Type B pancreatic cell (in vitro differentiated cells): ENCODE data around the gene LRRTM3. TPM values are rescaled to one million over a fixed set of nuclear protein-coding genes. Genes with fewer than 3 reads are reported as not detected.

Experiments
- DNase-seq: peaks from one replicate; pipeline ENCODE4 v3.0.0; 2021; ENCODE audit warnings: mixed read lengths; ENCODE audit not compliant: unreplicated experiment; ENCODE audit errors: extremely low spot score
- H3K27ac Mint-ChIP-seq: 2 replicates; pipeline ENCODE4 v1.8.0; 2021; ENCODE audit warnings: mild to moderate bottlenecking, mixed read lengths
- H3K27me3 Mint-ChIP-seq: 2 replicates; pipeline ENCODE4 v1.8.0; 2021; ENCODE audit warnings: mixed read lengths
- H3K36me3 Mint-ChIP-seq: 2 replicates; pipeline ENCODE4 v1.8.0; 2021; ENCODE audit warnings: mixed read lengths
- H3K4me1 Mint-ChIP-seq: one replicate; pipeline ENCODE4 v1.8.0; 2021; ENCODE audit warnings: mixed read lengths; ENCODE audit not compliant: unreplicated experiment
- H3K4me3 Mint-ChIP-seq: 2 replicates; pipeline ENCODE4 v1.8.0; 2021; ENCODE audit warnings: mild to moderate bottlenecking, mixed read lengths
- H3K9me3 Mint-ChIP-seq: 2 replicates; pipeline ENCODE4 v1.8.0; 2021; ENCODE audit warnings: mixed read lengths
- total RNA-seq: library from RNA; stranded (reverse); gene quantifications from 2 replicates; pipeline ENCODE4 v1.2.1, GENCODE V29; 2021; ENCODE audit warnings: low replicate concordance
- TF ChIP-seq, protein P1 (sequence below): fragments of 200-600 bp; sonication (generic); conservative IDR thresholded peaks from 2 replicates; pipeline ENCODE4 v1.5.0; 2021; ENCODE audit warnings: antibody characterized with exemption, mild to moderate bottlenecking

Gene LRRTM3
- total RNA-seq, 1 donor from 2014 or later: 2.5 TPM

DNA sequence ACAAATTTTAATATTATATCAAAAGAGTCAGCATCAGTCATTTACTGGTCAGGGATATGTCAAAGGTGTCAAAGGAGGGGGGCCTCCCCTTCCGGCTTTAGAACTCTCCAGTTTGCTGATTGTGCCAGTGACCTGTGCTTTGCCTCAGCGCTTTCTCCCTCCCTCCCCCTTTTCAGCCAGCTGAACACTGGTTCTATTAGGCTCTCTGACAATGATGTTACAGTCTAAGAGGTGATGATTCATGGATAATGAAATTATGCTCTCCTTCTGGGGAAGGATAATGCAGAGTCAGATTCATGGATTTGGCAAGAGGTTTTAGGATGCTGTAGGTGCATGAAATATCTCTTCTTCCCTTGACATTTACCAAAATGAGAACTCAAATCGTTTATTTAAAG, 6.1 kb downstream of the LRRTM3 start:
- Mint-ChIP-seq H3K9me3 (no peaks in the 10 kb centered on the region), H3K4me1 (peaks cover 15% of the 10 kb centered on the region), H3K36me3 (no peaks in the 10 kb centered on the region), H3K27ac (no peak overlapping the region), H3K27me3 (peaks cover 44% of the 10 kb centered on the region), H3K4me3 (no peak overlapping the region)
- no peak for DNase-seq
- TF ChIP-seq, protein P1, sequence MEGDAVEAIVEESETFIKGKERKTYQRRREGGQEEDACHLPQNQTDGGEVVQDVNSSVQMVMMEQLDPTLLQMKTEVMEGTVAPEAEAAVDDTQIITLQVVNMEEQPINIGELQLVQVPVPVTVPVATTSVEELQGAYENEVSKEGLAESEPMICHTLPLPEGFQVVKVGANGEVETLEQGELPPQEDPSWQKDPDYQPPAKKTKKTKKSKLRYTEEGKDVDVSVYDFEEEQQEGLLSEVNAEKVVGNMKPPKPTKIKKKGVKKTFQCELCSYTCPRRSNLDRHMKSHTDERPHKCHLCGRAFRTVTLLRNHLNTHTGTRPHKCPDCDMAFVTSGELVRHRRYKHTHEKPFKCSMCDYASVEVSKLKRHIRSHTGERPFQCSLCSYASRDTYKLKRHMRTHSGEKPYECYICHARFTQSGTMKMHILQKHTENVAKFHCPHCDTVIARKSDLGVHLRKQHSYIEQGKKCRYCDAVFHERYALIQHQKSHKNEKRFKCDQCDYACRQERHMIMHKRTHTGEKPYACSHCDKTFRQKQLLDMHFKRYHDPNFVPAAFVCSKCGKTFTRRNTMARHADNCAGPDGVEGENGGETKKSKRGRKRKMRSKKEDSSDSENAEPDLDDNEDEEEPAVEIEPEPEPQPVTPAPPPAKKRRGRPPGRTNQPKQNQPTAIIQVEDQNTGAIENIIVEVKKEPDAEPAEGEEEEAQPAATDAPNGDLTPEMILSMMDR: no peak

DNA sequence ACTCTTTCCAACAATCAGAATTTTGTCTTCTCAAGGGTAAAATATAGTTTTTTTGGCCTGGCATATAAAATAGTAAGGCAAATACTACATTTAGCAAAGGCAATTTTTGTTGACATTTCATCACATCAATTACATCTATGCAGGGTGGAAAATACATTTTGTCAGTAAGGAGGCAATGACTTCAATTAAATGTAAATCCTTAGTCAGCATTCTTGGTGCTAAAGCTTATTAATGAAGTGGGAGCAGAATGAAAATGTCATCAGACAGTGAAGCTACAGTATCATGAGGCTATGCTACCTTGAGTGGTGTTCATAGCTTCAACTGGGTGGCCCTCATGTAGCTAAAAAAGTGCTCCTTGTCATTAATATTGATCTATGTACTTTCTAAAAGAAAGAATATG, 8.9 kb downstream of the LRRTM3 start:
- H3K27ac Mint-ChIP-seq: no peak overlapping the region
- no peaks in the 10 kb centered on the region for H3K4me1 Mint-ChIP-seq
- H3K36me3 Mint-ChIP-seq: no peaks in the 10 kb centered on the region
- TF ChIP-seq, protein P1: no peak
- H3K9me3 Mint-ChIP-seq: no peaks in the 10 kb centered on the region
- no peak overlapping the region for H3K4me3 Mint-ChIP-seq
- DNase-seq: no peak
- H3K27me3 Mint-ChIP-seq: peaks cover 16% of the 10 kb centered on the region

DNA sequence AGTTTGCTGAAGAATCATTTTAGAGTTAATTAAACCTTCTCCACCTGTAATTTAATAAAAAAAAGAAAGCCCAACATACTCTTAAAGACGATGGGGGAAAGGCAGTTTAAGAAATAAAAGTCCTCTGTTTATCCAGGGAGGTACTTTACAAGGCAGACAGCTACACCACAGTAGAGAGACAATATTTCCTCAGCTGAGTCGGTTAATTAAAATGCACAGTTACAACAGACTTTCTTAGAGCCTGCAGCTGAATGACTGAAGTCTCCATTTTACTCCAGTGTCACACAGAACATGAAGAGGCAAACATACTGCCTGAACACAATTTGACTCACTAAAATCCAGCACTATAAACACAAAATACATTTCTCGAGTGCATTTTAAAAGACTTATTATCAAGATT, 15.1 kb downstream of the LRRTM3 start:
- H3K27ac Mint-ChIP-seq: no peak overlapping the region
- H3K27me3 Mint-ChIP-seq: no peaks in the 10 kb centered on the region
- DNase-seq: no peak
- TF ChIP-seq, protein P1: no peak
- H3K9me3 Mint-ChIP-seq: no peaks in the 10 kb centered on the region
- no peak overlapping the region for H3K4me3 Mint-ChIP-seq
- no peaks in the 10 kb centered on the region for H3K36me3 Mint-ChIP-seq
- H3K4me1 Mint-ChIP-seq: peaks cover 15% of the 10 kb centered on the region

DNA sequence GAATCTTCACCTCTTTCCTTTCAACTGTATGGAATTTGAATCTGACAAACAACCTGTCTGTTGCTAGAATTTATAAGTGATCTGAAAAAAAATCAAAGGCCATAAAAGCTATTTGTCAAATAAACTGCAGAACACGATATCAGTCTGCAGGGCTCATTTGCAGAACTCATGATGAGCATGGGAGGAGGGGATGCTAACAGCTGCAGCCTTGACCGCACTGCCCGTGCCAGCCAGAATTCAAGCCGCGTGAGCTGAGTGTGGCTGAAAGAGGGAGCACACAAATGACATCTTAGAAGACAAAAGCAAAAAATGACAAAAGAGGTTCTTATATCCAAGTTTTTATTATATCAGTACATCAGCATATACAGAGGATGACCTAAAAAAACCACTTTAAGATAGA, 15.7 kb downstream of the LRRTM3 start:
- Mint-ChIP-seq H3K27ac (no peak overlapping the region), H3K27me3 (no peaks in the 10 kb centered on the region), H3K36me3 (no peaks in the 10 kb centered on the region), H3K4me1 (peaks cover 15% of the 10 kb centered on the region), H3K4me3 (no peak overlapping the region), H3K9me3 (no peaks in the 10 kb centered on the region)
- DNase-seq: no peak
- TF ChIP-seq, protein P1: no peak

DNA sequence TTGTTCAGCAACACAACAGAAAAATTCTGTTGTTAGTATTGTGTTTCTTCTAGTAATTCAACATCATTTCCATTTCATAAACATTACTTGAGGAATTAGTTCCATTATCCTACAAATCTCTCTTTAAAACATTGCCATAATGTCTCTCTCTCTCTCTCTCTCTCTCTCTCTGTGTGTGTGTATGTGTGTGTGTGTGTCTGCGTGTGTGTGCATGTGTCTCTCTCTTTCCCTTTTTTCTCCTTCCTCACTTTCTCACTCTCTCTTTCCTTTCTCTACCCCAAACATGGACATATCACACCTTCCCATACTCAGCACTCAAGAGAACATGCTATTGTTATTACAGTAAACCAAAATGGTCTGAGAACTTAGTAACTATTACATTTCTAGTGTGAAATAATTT, 16.6 kb downstream of the LRRTM3 start:
- H3K27ac Mint-ChIP-seq: no peak overlapping the region
- TF ChIP-seq, protein P1: no peak
- DNase-seq: no peak
- no peaks in the 10 kb centered on the region for H3K27me3 Mint-ChIP-seq
- H3K4me1 Mint-ChIP-seq: peaks cover 15% of the 10 kb centered on the region
- no peaks in the 10 kb centered on the region for H3K9me3 Mint-ChIP-seq
- no peak overlapping the region for H3K4me3 Mint-ChIP-seq
- no peaks in the 10 kb centered on the region for H3K36me3 Mint-ChIP-seq

DNA sequence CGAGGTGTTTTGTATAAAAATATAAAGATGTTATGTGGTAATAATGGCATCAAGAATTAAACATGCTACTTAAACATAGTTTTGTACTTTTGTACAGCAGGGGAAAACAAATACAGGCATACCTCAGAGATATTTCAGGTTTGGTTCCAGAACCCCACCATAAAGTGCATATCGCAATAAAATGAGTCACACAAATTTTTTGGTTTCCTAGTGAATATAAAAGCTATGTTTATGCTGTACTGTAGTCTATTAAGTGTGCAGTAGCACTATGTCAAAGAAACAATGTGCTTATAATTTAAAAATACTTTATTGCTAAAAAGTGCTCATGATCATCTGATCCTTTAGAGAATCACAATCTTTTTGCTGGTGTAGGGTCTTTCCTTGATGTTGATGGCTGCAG, 17.8 kb downstream of the LRRTM3 start:
- no peaks in the 10 kb centered on the region for H3K27me3 Mint-ChIP-seq
- peaks cover 15% of the 10 kb centered on the region for H3K4me1 Mint-ChIP-seq
- no peak overlapping the region for H3K27ac Mint-ChIP-seq
- no peaks in the 10 kb centered on the region for H3K9me3 Mint-ChIP-seq
- no peak overlapping the region for H3K4me3 Mint-ChIP-seq
- no peak for DNase-seq
- TF ChIP-seq, protein P1: no peak
- H3K36me3 Mint-ChIP-seq: no peaks in the 10 kb centered on the region
